Esophagus squamous epithelium (tissue), 5 donors: ENCODE results near the gene KMT2A. TPM values are rescaled to one million over a fixed set of nuclear protein-coding genes. Genes with fewer than 3 reads are reported as not detected.

Experiments
- DNase-seq: peaks from one replicate; lab custom pipeline; 2025; lab: John Stamatoyannopoulos, UW
- H3K27ac ChIP-seq, 4 donors: fragments of 200-600 bp; sonication (generic); one replicate each; pipeline ENCODE4 v1.5.1; 2016 to 2019; ENCODE audit warnings: mild to moderate bottlenecking in 1 of 4
- H3K27me3 ChIP-seq, 4 donors: fragments of 200-600 bp; sonication (generic); 1 replicate in 3 of 4; 2 replicates in 1 of 4; pipeline versions ENCODE4 v1.5.1 to v1.6.0; 2017 to 2021; ENCODE audit warnings: antibody characterized with exemption in 1 of 4
- H3K36me3 ChIP-seq, 3 donors: fragments of 200-600 bp; sonication (generic); one replicate each; pipeline ENCODE4 v1.5.1; 2016 to 2019
- H3K4me1 ChIP-seq, 3 donors: fragments of 200-600 bp; sonication (generic); one replicate each; pipeline ENCODE4 v1.5.1; 2017 to 2019
- H3K4me3 ChIP-seq, 4 donors: fragments of 200-600 bp; sonication (generic); 1 replicate in 3 of 4; 2 replicates in 1 of 4; pipeline ENCODE4 v1.5.1; 2016 to 2019; ENCODE audit warnings: mild to moderate bottlenecking in 2 of 4, moderate library complexity in 1 of 4
- H3K9me3 ChIP-seq, 3 donors: fragments of 200-600 bp; sonication (generic); one replicate each; pipeline ENCODE4 v1.5.1; 2016 to 2019
- CTCF ChIP-seq, 6 experiments: fragments of 450-650 bp in 4 of 6; fragments of 200-600 bp in 2 of 6; sonication (generic) in 2 of 6; IDR thresholded peaks; one replicate each; pipeline ENCODE4 v1.5.1; 2016 to 2019; ENCODE audit warnings: antibody characterized with exemption in 6 of 6, mild to moderate bottlenecking in 4 of 6, moderate library complexity in 4 of 6
- POLR2A ChIP-seq, 4 donors: fragments of 450-650 bp; IDR thresholded peaks; one replicate each; pipeline ENCODE4 v1.6.1; 2017; ENCODE audit warnings: antibody characterized with exemption in 4 of 4, mild to moderate bottlenecking in 4 of 4, moderate library complexity in 3 of 4
- WGBS, 2 donors: methylation state at CpG; one replicate each; pipeline ENCODE4 v1.1.5; 2018; 5-methylcytosine and 5-hydroxymethylcytosine counted together
- intact Hi-C: fragments of 100-400 bp; cut with DNase I; formaldehyde crosslinking; loops from one replicate; pipeline ENCODE4 v1.15.0; 2022
- total RNA-seq, 4 donors: library from RNA; depleted of rRNA; stranded (reverse); fragments of >200 nt; gene quantifications; one replicate each; pipeline ENCODE4 v1.1.0, GENCODE V29; 2016
- donor health status: DM: yes; HTN: yes; CAD: no.

KMT2A gene
- total RNA-seq, 4 donors from 2014 or later = 22.0 to 54.0 (median 29.0) TPM

DNA sequence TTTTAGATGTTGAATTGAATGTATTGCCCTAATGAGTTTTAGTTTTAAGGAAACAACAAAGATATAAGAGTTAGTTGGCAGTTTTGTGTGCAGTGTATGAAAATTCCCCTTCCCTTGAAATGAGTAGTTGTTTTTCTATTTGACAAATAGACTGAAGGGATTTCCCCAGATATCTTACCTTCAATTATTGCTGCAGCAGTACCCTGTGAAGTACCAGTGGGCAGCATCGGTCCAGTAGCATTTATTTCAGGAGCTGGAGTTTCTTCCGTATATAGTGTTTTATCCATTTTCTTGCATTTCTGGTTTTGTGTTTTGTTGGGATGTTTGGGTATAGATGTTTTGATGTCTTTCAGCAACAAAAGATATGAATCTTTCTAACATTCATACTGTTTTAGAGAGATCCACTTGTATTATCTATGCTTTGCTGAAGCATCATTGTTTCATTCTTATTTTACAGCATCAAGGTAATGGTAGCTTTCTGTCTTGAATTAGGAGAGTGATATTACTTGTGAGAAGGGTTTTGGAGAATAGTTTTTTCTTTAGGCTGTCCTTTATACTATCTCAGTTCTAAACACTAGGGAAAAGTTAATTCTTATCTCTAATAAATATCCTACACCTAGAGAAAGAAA lies 7.4 kb downstream of the KMT2A start:
- Histone ChIP-seq H3K4me3 (no peak overlapping the region), H3K9me3 (no peaks in the 10 kb centered on the region), H3K36me3 (peaks cover 0 to 4% (median 0%) of the 10 kb centered on the region in 3 donors), H3K4me1 (peaks cover 20 to 72% (median 20%) of the 10 kb centered on the region in 3 donors), H3K27me3 (no peaks in the 10 kb centered on the region), H3K27ac (no peak overlapping the region)
- 82 to 83% methylated on average over 2 of the region's 2 CpGs for WGBS, 2 donors
- intact Hi-C loops = no loop called here
- no peak for DNase-seq
- TF ChIP-seq POLR2A (IDR thresholded peaks at IDR 0.05) = no peak
- TF ChIP-seq CTCF (IDR thresholded peaks at IDR 0.05) = no peak

GRCh38 chr11:118447423-118447822 lies 11.1 kb downstream of the KMT2A start:
- H3K9me3 ChIP-seq = no peaks in the 10 kb centered on the region
- WGBS, 2 donors = 94 to 95% methylated on average over 4 of the region's 4 CpGs
- no peak for DNase-seq
- no peak overlapping the region for H3K27ac ChIP-seq
- peaks cover 5 to 40% (median 9%) of the 10 kb centered on the region in 3 donors for H3K4me1 ChIP-seq
- H3K4me3 ChIP-seq = no peak overlapping the region
- TF ChIP-seq CTCF (IDR thresholded peaks at IDR 0.05) (no peak), POLR2A (IDR thresholded peaks at IDR 0.05) (no peak)
- intact Hi-C loops = no loop called here
- peaks cover 0 to 9% (median 0%) of the 10 kb centered on the region in 3 donors for H3K36me3 ChIP-seq
- H3K27me3 ChIP-seq = no peaks in the 10 kb centered on the region

DNA sequence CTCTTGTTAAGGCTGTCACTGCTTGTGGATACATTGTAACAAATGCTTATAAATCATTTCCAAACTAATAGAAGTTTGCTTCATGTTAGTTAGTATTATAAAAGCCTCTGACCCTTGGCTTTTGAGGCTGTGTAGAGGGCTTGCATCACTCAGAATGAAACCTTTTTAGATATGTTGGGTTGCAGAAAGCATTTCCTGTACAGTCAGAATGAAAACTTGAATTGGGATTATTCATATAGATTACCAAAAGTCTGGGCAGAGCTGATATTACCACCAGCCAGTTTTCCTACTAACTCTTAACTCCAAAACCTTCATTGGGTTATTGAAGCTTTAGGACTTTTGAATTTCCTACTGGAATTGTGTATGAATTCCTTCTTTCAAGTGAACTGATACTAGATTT lies 12.0 kb downstream of the KMT2A start:
- H3K9me3 ChIP-seq = no peaks in the 10 kb centered on the region
- TF ChIP-seq CTCF (IDR thresholded peaks at IDR 0.05) (no peak), POLR2A (IDR thresholded peaks at IDR 0.05) (no peak)
- peaks cover 0 to 11% (median 0%) of the 10 kb centered on the region in 3 donors for H3K36me3 ChIP-seq
- H3K4me1 ChIP-seq = peaks cover 0 to 31% (median 2%) of the 10 kb centered on the region in 3 donors
- no peaks in the 10 kb centered on the region for H3K27me3 ChIP-seq
- H3K27ac ChIP-seq = no peak overlapping the region
- H3K4me3 ChIP-seq = no peak overlapping the region
- no peak for DNase-seq
- intact Hi-C loops = no loop called here

- TF ChIP-seq POLR2A (IDR thresholded peaks at IDR 0.05) (no peak), CTCF (IDR thresholded peaks at IDR 0.05) (no peak)
- Histone ChIP-seq H3K4me3 (no peak overlapping the region), H3K9me3 (no peaks in the 10 kb centered on the region), H3K27ac (no peak overlapping the region), H3K4me1 (peaks cover 0 to 20% (median 0%) of the 10 kb centered on the region in 3 donors), H3K36me3 (peaks cover 0 to 11% (median 0%) of the 10 kb centered on the region in 3 donors), H3K27me3 (no peaks in the 10 kb centered on the region)
- WGBS, 2 donors = 86 to 88% methylated on average over 4 of the region's 4 CpGs
- no peak for DNase-seq
- intact Hi-C loops = no loop called here
Observed at GRCh38 chr11:118449316-118449918, 13.1 kb downstream of the KMT2A start.

GRCh38 chr11:118450451-118450850 lies 14.2 kb downstream of the KMT2A start:
- TF ChIP-seq POLR2A (IDR thresholded peaks at IDR 0.05) = no peak
- no peak for TF ChIP-seq CTCF (IDR thresholded peaks at IDR 0.05)

More at GRCh38 chr11:118450451-118450850, 14.2 kb downstream of the KMT2A start:
- Histone ChIP-seq H3K27ac (no peak overlapping the region), H3K27me3 (no peaks in the 10 kb centered on the region), H3K9me3 (no peaks in the 10 kb centered on the region), H3K4me3 (no peak overlapping the region), H3K36me3 (peaks cover 0 to 11% (median 0%) of the 10 kb centered on the region in 3 donors), H3K4me1 (peaks cover 0 to 17% (median 0%) of the 10 kb centered on the region in 3 donors)
- DNase-seq = no peak
- WGBS, 2 donors = 72 to 94% methylated on average over 1 of the region's 1 CpG
- intact Hi-C loops = no loop called here
